ENCODE measurements around the gene RRAGB. TPM values are rescaled to one million over a fixed set of nuclear protein-coding genes. Genes with fewer than 3 reads are reported as not detected.
A peak's percentile ranks its signal among the peaks of the same experiment; 100 is the strongest.

RRAGB gene
- total RNA-seq, 1 experiment from 2014 or later, result 23.3 TPM

DNA sequence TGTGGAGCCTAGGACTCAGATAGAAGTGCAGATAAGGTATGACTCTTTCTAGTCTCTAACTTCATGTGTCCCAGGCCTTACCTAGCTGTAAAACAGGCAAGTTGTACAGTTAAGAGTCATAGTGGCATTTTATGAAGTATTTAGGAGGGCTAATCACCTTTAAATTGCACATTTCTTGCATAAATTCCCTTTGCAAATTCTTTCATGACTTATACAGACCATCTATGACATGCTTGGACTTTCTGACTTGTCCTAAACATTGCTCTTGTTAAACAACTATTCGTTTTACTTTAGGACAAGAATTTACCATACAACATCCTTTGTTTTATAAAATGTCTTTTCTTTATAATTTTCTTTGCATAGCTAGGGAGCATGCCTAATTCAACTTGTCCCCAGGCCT lies 7.8 kb upstream of the RRAGB start:
- H4K20me1 ChIP-seq (ENCODE audit: insufficient read depth), result no peaks in the 10 kb centered on the region
- POLR2A ChIA-PET (ENCODE audit: unreplicated experiment), result no interaction called here
- intact Hi-C loops (cut with micrococcal nuclease; ENCODE audit: unreplicated experiment), result loop anchor here (10.0 kb wide), 1 partner anchor 1015 kb away; the partner anchor contains the start of gene NBDY

GRCh38 chrX:55710701-55711100 lies 6.8 kb upstream of the RRAGB start:
- no peaks in the 10 kb centered on the region for H4K20me1 ChIP-seq (ENCODE audit: insufficient read depth)
- H3K27ac ChIP-seq, result no peak overlapping the region
- no peak for TF ChIP-seq EZH2 (IDR thresholded peaks at IDR 0.05; ENCODE audit: low read depth)
- no peak for TF ChIP-seq CTCF (conservative IDR thresholded peaks at IDR 0.05)
- H3K4me3 ChIP-seq, result no peak overlapping the region
- H3K4me1 ChIP-seq (replicated peaks; ENCODE audit: insufficient read depth), result no peaks in the 10 kb centered on the region
- H2AFZ ChIP-seq, result no peak overlapping the region
- no peaks in the 10 kb centered on the region for H3K9me2 ChIP-seq (ENCODE audit: insufficient read depth)
- no peaks in the 10 kb centered on the region; the same call in 1 of the 2 replicates for H3K9me3 ChIP-seq (ENCODE audit: insufficient read depth, low read depth)
- CTCF ChIA-PET, result no interaction called here
- no peaks in the 10 kb centered on the region for H3F3A ChIP-seq (ENCODE audit: insufficient read depth, low read depth)
- H3K36me3 ChIP-seq (ENCODE audit: low read depth), result no peaks in the 10 kb centered on the region
- POLR2A ChIA-PET (ENCODE audit: unreplicated experiment), result no interaction called here
- intact Hi-C loops (cut with micrococcal nuclease; ENCODE audit: unreplicated experiment), result loop anchor here (10.0 kb wide), 1 partner anchor 1014 kb away; the partner anchor contains the start of gene NBDY
- H3K27me3 ChIP-seq (ENCODE audit: insufficient read depth, low read depth), result no peaks in the 10 kb centered on the region
- H3K4me2 ChIP-seq, result no peak overlapping the region
- DNase-seq, result peak; percentile 30 to 42
- H3K79me2 ChIP-seq (ENCODE audit: low read depth), result no peaks in the 10 kb centered on the region
- BruUV-seq (replicated peaks), result no TSS peak

More for the DNA sequence above, 7.8 kb upstream of the RRAGB start:
- no peak overlapping the region for H3K27ac ChIP-seq
- H3K4me2 ChIP-seq, result no peak overlapping the region
- TF ChIP-seq CTCF (conservative IDR thresholded peaks at IDR 0.05) (no peak), EZH2 (IDR thresholded peaks at IDR 0.05; ENCODE audit: low read depth) (no peak)
- no peaks in the 10 kb centered on the region for H3K36me3 ChIP-seq (ENCODE audit: low read depth)
- BruUV-seq (replicated peaks), result no TSS peak
- CTCF ChIA-PET, result no interaction called here
- no peaks in the 10 kb centered on the region for H3K4me1 ChIP-seq (replicated peaks; ENCODE audit: insufficient read depth)
- H3K79me2 ChIP-seq (ENCODE audit: low read depth), result no peaks in the 10 kb centered on the region
- no peaks in the 10 kb centered on the region for H3K27me3 ChIP-seq (ENCODE audit: insufficient read depth, low read depth)
- H3K9me2 ChIP-seq (ENCODE audit: insufficient read depth), result no peaks in the 10 kb centered on the region
- H3K9me3 ChIP-seq (ENCODE audit: insufficient read depth, low read depth), result no peaks in the 10 kb centered on the region; the same call in 1 of the 2 replicates
- H3K4me3 ChIP-seq, result no peak overlapping the region
- no peak for DNase-seq
- no peak overlapping the region for H2AFZ ChIP-seq
- no peaks in the 10 kb centered on the region for H3F3A ChIP-seq (ENCODE audit: insufficient read depth, low read depth)

DNA sequence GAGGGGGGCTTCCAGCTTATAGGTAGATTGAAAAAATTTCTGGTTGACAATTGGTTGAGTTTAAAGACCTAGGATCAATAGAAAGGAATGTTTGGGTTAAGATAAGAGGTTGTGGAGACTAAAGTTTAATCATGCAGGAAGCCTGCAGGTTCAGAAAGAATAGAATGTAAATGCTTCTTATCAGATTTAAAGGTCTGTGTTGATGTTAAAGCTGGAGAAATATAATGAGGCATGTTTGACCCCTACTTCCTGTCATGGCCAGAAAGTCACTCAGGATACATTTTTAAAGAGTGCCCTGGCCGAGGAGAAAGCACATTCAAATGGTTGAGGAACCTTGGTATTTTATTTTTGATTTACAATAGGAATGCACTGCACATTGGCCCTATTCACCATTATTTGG lies 3.9 kb upstream of the RRAGB start:
- intact Hi-C loops (cut with micrococcal nuclease; ENCODE audit: unreplicated experiment), result loop anchor here (10.0 kb wide), 1 partner anchor 1011 kb away; the partner anchor contains the start of gene NBDY
- Histone ChIP-seq H3K27me3 (ENCODE audit: insufficient read depth, low read depth) (no peaks in the 10 kb centered on the region), H3K9me2 (ENCODE audit: insufficient read depth) (no peaks in the 10 kb centered on the region), H2AFZ (no peak overlapping the region), H3K4me1 (replicated peaks; ENCODE audit: insufficient read depth) (peaks cover 1% of the 10 kb centered on the region; the same call in 1 of the 2 replicates), H3K4me3 (no peak overlapping the region), H3K4me2 (no peak overlapping the region), H3K9me3 (ENCODE audit: insufficient read depth, low read depth) (no peaks in the 10 kb centered on the region; the same call in 1 of the 2 replicates), H3K79me2 (ENCODE audit: low read depth) (peaks cover 4% of the 10 kb centered on the region), H3K36me3 (ENCODE audit: low read depth) (no peaks in the 10 kb centered on the region), H3F3A (ENCODE audit: insufficient read depth, low read depth) (peaks cover 7% of the 10 kb centered on the region; the same call in 1 of the 2 replicates), H3K27ac (no peak overlapping the region), H4K20me1 (ENCODE audit: insufficient read depth) (no peaks in the 10 kb centered on the region)
- DNase-seq, result no peak
- POLR2A ChIA-PET (ENCODE audit: unreplicated experiment), result no interaction called here
- CTCF ChIA-PET, result no interaction called here
- BruUV-seq (replicated peaks), result no TSS peak
- TF ChIP-seq EZH2 (IDR thresholded peaks at IDR 0.05; ENCODE audit: low read depth) (no peak), CTCF (conservative IDR thresholded peaks at IDR 0.05) (no peak)
